Right ventricle myocardium inferior (tissue), 1 donor: ENCODE results near the gene FAM219A. TPM values are rescaled to one million over a fixed set of nuclear protein-coding genes. Genes with fewer than 3 reads are reported as not detected.

Experiments
- ATAC-seq: fragments of 200-7000 bp; cut with Tn5 transposase; one replicate; pipeline ENCODE4 v1.9.1; 2020; ENCODE audit warnings: mild to moderate bottlenecking, moderate library complexity
- DNase-seq: peaks from one replicate; pipeline ENCODE4 v3.0.0; 2021; ENCODE audit errors: missing footprints
- intact Hi-C: fragments of 100-400 bp; cut with DNase I; formaldehyde crosslinking; loops from one replicate; pipeline ENCODE4 v1.11.0; 2022
- total RNA-seq: library from RNA; stranded (reverse); fragmentation: NEBNext Ultra II Directional; extraction: Animal tissue kit (Norgen Biotek cat#: 25700); gene quantifications from one replicate; pipeline ENCODE4 v1.2.1, GENCODE V29; 2021
- donor health status: DM: no; HTN: yes; CAD: no; lungs with severe emphysema.

FAM219A gene
- total RNA-seq, 1 donor from 2014 or later: 27.2 TPM

DNA sequence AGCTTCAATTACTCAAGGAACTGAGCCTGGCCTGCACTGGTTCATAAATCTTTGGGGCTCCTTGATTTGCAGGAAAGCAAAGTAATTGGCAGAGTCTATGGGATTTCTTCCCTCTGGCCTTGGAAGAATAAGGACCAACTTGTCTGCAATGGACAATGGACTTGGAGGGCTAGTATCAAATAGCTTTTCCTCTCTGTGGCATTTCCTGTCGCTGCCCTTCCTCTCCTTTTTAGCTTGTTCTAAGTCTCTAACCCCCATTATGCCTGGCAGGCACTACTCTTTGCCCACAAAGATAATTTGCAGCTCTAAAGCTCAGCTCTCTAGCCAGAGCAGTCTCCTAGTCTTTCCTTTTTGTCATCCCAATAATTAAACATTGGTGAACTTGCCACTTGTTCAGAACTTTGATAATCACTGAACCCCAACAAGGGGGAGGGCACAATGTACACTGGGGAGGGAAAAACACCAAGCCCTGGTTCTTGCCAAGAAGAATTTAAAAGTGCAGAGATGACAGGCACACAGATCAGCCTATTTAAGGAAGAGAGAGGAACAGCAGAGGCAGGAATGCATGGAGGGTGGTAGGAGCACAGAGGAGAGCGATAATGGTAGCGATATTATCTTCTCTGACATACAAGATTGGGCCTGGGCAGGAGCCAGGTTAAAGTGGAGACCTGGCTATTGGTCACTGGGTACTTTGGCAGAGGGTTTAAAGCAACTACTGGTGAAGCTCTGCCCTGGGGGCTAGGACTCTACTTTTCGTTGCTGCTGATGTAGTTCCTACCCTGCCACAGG, 38.5 kb downstream of the FAM219A start:
- intact Hi-C loops: no loop called here
- ATAC-seq: no peak
- no peak for DNase-seq

DNA sequence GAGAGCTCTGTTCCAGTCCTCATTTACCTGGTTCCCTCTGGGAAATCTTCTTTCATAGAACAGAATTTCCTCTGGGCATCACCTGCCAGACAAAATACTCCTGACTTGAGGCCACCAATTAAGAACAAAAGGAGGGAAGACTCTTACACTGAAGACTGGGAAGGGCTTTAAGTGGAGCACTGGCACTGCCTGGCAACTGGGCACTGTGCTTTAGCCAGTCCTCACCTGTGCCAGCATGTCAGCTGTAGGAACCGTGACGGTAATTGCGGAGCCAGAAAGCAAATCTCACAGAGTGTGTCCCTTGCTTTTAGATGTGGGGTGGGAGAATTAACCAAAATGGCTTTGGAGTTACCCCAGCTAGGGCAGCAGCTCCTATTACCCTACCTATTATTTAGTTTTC, 40.6 kb downstream of the FAM219A start:
- DNase-seq (no peak), ATAC-seq (no peak)
- intact Hi-C loops: no loop called here

DNA sequence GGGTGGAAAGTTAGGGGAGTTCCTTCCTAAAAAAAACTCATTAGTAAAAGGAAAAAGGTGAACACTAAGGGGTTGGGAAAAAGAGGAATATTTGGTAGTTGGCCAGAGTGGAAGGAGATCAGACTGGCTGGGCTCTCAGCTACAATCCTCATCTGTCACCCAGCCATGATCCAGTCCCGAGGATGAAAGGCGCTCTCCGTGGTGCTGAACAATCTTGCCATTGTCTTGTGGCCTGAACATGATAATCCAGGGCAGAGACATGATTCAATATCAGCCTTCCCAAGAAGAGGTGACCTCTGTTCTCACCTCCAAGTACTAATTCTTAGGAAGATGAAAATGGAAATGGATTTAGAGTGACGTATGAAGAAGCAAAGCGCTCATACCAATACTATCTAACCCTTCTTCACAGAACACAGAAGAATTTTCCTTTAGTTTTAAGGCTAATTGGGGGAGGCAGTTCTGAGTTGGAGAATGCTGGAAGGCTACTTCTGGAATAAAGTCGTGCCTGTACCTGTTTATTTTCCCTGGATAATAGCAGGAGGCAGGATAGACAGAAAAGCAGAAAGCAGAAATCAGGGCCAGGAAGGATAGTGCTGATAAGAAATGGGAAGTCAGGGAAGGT, 45.0 kb downstream of the FAM219A start:
- ATAC-seq: no peak
- intact Hi-C loops: no loop called here
- DNase-seq: no peak

DNA sequence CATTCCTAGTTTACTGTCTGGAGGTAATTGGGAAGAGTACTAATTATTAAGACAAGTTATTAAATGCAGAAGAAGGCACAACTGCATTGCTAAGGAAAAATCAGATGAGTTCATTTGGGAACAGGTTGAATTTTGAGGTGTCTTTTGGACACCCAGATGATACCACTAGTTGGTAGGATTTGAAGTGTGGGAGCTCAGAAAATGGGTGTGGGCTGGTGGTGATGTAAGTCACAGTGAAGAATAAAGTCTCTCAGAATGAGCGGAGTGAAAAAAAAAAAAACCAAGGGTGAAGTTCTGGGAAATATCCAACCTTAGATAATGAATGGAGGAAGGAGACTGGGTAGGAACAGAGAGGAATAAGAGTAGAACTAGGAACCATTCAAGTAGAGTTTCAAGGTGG, 46.0 kb downstream of the FAM219A start:
- intact Hi-C loops: no loop called here
- no peak for ATAC-seq
- DNase-seq: no peak

DNA sequence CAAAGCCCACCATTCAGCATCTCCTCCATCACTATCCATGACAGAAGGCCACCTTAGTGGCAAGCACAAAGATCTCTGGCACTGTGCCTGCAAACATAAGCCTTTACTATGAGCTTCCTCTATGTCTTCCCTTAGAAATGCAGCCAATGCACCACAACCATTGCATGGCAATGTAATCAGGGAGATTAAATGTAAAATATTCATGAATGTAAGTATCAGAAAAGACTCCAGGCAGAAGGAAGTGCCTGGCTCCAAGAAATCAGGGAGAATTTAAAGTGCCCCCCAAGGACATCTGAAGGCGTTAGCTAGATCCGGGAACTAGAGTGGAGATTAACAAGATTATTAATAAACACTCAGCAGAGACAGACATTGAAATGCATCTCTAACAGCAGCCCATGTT, 49.2 kb downstream of the FAM219A start:
- DNase-seq: no peak
- no peak for ATAC-seq
- intact Hi-C loops: loop anchor here (10.0 kb wide), 1 partner anchor 186 kb away; no protein-coding TSS in a partner anchor

DNA sequence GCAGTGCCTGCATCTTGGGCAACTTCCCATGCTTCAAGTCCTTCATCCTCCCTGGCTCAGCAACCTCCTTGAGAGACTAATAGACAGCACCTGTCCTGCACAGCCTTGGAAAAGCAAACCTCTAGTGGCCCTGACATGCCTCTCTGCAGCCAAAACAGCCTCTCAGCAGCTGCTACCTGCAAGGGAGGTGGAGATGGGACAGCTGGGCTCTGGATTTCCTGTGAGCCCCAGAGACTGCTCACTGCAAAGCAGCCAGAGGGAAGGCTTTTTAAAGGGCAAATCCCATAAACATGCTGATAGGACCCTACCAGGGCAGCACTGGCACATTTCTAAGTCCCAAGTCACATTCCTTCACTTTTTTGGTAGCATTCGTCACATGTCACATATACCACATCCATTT, 50.2 kb downstream of the FAM219A start:
- ATAC-seq: no peak
- intact Hi-C loops: loop anchor here (10.0 kb wide), 1 partner anchor 187 kb away; no protein-coding TSS in a partner anchor
- DNase-seq: no peak

DNA sequence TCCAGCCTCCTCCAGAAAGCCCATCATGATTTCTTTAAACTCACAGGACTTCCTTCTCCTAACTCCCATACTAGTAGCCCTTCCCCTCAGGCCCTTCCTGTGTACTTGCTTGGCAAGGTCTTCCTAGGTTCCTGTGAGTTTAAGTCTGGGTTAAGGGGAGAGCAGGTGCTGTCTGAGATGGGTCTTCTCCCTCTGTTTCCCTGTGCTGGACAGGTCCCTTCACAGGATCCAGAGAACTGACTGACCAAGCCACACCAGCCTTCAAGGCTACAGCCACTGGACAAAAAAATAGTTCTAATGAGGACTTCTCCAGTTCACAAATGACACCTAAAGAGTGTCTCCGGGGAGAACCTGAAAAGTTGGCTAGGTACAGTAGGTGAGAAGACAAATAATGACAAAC, 52.2 kb downstream of the FAM219A start:
- ATAC-seq (no peak), DNase-seq (no peak)
- intact Hi-C loops: loop anchor here (10.0 kb wide), 1 partner anchor 189 kb away; no protein-coding TSS in a partner anchor

DNA sequence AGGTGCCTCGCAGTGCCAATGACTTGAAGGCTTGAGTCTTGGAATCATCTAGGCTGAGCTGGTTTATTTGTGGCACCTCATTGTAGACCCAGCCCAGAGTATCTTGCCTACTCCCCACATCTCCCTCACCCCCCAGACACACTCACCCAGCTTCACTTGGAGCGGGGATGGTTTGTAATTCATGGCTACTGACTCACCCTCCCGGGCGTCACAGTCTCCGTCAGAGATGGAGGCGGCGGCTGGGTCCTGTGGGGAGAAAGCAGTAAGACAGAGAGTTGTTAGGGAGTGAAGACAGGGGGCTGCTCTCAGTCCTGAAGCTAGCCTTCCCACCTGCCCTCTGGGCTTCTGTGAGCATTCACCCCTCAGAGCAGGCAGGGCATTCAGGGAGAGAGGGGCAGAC, 52.7 kb downstream of the FAM219A start:
- DNase-seq: no peak
- intact Hi-C loops: loop anchor here (2.0 to 10.0 kb wide), 2 partner anchors 95 to 189 kb away; no protein-coding TSS in a partner anchor
- ATAC-seq: no peak

DNA sequence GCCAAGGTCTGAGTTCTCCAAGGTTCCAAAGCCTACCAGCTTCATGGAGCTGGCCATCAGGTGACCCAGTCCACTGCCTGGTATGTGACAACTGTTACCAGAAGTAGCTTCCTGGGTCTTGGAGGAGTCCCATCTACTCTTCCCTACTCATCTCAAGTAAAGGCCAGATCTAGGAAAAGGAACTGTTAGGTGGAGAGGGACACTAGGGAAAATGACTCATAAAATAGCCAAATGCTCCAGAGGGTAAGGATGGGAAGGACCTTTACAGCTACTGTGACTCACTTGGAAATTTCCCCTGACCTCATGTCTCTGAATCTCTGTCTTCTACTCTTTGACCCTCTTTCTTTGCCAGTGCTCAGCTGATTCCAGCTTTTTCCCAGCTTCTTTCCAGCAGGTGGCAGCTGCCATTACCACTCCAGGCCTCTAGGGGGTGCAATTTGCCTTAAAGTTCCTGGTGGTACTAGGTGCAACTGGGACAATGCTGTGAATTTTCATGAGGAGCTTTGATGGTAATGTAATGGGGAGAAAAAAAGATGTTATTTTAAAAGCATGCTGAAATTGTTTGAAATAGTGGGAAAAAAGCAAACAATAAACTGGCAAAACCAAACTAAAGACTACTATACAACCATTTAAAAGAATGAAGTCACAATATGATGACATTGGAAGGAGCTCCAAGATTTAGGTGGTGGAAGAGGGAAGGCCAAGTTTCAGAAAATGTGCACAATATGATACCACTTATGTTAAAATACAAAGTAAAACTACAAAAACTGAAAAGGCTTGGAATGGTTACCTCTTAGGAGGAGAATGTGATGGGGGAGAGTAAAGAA, 54.6 kb downstream of the FAM219A start:
- ATAC-seq (peak; percentile 52), DNase-seq (no peak)
- intact Hi-C loops: loop anchor here (2.0 to 10.0 kb wide), 4 partner anchors 34 to 191 kb away; no protein-coding TSS in a partner anchor

DNA sequence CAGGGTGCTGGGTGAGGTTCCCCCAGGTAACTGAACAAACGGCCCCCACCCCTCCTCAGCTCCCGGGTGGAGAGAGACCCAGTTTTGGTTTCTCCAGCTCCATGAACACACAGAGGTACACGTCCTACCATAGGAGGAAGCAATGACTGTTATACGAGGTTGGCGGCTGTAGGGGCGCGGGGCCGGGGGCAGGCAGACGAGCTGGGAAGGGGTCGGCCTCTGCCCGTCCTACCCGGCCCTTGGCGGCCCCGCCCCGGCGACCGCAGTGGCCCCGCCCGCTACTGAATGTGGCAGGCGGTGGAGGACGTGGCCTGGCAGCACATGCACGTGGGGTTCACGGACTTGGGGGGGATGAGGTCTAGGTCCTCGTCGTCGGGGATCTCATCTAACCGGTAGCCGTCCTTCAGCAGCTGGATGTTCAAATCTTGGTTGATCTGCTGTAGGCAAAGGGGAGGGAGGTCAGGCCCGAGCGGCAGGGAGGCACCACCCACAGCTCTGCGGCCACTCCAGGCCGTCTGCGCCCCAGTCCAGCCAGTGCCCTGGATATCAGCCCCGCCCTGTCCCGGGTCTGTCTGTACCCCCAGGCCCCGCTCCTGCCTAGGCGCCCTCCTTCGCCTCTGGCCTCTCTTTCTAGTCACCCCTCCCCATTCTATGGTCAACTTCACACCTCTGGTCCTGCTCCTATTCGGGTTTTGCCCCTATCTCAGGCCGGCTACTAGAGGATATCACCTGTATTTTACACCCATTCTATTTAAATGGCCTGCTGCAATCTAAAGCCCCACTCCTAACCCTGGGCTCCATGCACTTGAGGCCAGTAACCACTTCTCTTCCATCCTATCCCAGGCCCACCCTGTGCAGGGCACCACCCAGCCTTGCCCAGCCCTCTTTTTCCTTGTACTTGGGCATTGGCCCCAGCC, 57.4 kb downstream of the FAM219A start:
- DNase-seq (no peak), ATAC-seq (no peak)
- intact Hi-C loops: loop anchor here (5.0 to 10.0 kb wide), 3 partner anchors 36 to 194 kb away; no protein-coding TSS in a partner anchor

DNA sequence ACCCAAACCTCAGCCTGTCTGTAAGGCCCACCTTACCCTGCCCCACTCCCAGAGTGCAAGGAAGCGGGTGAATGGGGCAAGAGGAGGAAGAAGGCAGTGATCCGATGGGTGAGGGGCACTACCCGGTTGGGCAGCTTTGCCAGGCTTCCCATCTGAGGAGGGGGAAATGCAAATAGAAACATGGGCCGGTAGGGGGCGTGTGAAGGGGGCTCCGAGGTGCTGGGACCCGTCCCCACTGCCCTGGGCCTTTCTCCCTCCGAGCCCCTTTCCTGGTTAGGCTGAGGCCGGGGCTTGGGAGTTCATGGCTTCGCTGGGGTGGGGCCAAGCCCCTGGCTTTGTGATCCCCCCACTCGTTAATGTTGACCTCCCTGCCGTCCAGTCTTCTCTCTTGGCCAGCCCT, 58.1 kb downstream of the FAM219A start:
- no peak for ATAC-seq
- intact Hi-C loops: loop anchor here (5.0 to 10.0 kb wide), 3 partner anchors 37 to 195 kb away; no protein-coding TSS in a partner anchor

DNA sequence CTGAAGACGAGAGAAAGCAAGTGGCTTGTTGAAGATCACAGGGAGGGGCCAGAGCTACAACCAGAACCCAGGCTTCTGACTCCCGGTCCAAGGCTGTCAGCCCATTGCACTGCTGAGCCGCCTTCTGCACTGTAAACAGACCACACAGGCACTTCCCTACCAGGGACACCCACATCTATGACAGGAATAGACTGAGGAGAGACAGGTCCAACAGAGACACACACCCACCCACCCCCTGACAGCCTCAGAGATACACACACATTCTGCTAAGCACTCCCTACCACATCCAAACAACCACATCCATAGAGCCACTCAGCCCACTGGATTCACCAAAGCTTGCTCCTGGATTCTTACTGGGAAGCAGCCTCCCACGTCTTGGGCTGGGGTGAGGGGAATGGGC, 58.6 kb downstream of the FAM219A start:
- ATAC-seq: no peak
- intact Hi-C loops: loop anchor here (5.0 to 10.0 kb wide), 3 partner anchors 38 to 195 kb away; no protein-coding TSS in a partner anchor
- no peak for DNase-seq

More for the DNA sequence above, 58.1 kb downstream of the FAM219A start:
- no peak for DNase-seq

DNA sequence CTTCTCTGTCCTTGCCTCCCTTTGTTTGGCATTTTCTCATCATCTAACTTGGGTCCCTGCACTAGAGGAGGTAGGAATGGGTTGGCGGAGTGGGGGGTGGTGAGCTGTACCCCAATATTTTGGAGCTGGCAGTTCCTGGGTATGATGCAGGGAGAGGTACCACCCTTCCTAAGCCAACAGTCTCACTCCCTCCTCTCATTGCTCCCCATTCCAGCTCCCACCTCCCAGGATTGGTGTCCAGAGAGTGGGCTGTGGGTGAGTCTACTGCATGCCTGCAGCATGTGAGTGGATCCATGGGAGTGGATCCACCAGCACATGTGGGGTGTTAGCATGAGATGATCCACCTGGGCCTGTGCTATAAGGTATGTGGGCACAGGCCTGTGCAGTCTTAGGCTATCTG, 59.5 kb downstream of the FAM219A start:
- no peak for ATAC-seq

DNA sequence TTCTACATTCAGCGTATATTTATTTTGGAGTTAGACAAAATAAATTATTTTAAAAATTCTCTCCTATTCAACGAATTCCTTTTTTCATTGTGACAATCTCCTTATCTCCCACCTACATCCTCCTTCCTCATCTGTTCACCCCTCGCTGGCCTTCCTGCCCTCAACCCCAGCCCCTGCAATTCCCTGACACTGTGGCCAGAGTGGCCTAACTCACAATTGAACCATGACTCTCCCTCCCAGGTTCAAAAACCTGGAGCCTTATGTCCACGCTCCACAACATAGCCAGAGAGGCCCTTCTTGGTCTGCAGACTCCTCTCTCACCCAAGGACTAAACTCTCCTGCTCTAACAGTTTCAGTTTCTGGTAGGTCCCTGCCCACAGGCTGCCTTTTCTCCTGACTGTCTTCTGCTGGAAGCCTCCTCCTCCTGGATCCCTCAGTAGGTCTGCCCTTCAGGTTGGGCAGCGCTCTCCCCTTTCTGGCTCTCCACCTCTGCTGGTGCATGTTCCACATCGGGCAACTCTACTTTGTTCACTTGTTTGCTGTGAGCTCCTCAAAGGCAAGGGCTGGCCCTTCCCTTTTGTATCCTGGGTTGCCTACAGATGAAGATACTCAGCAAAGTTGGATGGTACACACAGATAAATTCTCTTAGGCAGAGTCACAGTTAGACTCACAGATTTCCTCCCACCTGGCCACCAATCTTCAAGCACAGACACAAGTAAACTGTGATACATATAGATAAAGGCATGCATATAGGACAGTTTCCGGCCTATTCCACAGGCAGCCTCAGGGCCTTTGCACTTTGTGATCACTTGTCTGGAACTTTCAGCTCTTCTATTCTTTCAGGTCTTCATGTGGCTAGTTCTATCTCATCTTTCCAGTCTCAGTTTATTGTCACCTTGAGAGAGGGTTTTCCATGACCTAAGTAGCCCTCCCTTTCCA, 61.8 kb downstream of the FAM219A start:
- DNase-seq (no peak), ATAC-seq (no peak)
- intact Hi-C loops: no loop called here

More for the DNA sequence above, 59.5 kb downstream of the FAM219A start:
- no peak for DNase-seq
- intact Hi-C loops: no loop called here

DNA sequence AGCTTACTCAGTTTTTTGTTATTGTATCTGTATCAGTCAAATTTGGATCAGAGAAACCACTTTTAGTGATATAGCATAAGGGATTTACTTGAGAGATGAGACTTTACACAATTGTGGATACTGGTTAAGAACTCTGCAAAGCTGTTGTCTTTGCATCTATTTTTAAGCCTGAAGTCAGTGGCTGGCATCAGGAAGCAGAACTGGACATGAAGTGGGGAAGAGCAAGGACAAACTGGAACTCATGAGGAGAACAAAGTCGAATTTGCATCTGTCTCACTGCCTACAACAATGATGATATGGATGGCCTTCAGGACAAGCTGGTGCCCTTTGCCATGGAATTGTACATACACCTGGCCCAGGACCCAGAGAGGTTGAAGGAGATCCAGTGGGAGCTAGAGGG, 65.9 kb downstream of the FAM219A start:
- DNase-seq (no peak), ATAC-seq (peak; percentile 44)

DNA sequence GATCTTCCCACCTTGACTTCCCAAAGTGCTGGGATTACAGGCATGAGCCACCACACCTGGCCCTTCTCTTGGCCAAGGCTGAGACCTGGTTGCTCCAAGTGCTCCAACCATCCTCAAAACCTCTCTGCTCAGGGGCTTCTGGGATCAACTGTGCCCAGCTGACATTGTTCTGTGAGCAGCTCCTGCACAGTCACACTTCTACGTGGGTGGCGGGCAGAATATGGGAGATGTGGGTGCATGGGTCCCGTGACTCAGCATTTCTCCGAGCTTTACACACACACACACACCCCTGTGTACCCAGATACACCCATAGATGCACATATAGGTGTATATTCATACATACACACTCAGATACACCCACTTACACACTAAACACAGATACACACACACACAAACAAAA, 71.1 kb downstream of the FAM219A start:
- intact Hi-C loops: no loop called here
- ATAC-seq (no peak), DNase-seq (no peak)

More for the DNA sequence above, 65.9 kb downstream of the FAM219A start:
- intact Hi-C loops: no loop called here

DNA sequence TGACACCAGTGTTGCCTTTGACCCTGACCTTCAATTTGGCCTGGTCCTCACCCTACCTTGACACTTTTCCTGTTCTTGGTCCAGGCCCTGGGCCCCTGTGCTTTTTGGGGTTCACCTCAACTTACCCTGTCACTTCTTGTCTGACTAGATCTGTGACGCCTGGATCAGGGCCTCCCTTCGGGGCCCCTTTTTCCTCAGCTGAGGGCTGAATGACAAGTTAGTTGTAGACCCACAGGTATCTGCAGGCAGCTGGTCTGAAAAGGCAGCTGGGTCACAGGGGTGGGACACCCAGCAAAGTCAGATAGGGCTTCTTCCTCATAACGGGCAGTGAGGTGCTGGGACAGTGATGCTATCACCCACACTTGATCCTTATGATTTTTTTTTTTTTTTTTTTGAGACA, 71.7 kb downstream of the FAM219A start:
- no peak for DNase-seq
- ATAC-seq: no peak
- intact Hi-C loops: no loop called here
